Transverse colon (tissue), 4 donors: ENCODE data around the gene HOXA10. TPM values are rescaled to one million over a fixed set of nuclear protein-coding genes. Genes with fewer than 3 reads are reported as not detected.

Source experiments
- DNase-seq: peaks from one replicate; pipeline ENCODE4 v3.0.0-alpha.2; 2019
- H3K27ac ChIP-seq, 4 donors: fragments of 200-600 bp; sonication (generic); 2 replicates each; pipeline ENCODE4 v1.5.1; 2016 to 2018; ENCODE audit warnings: inconsistent platforms in 4 of 4
- H3K27me3 ChIP-seq: fragments of 200-600 bp; sonication (generic); 2 replicates; pipeline ENCODE4 v1.5.1; 2017; ENCODE audit warnings: inconsistent platforms
- H3K36me3 ChIP-seq, 4 donors: fragments of 200-600 bp; sonication (generic); 2 replicates each; pipeline ENCODE4 v1.5.1; 2017 to 2019; ENCODE audit warnings: inconsistent platforms in 4 of 4
- H3K4me1 ChIP-seq, 4 donors: fragments of 200-600 bp; sonication (generic); 2 replicates each; pipeline ENCODE4 v1.5.1; 2017 to 2020; ENCODE audit warnings: inconsistent platforms in 4 of 4
- H3K4me3 ChIP-seq, 4 donors: fragments of 200-600 bp; sonication (generic); 1 replicate in 1 of 4; 2 replicates in 3 of 4; pipeline versions ENCODE4 v1.5.1 to v1.6.1; 2017 to 2019; ENCODE audit warnings: inconsistent platforms in 4 of 4
- H3K9me3 ChIP-seq, 2 donors: fragments of 200-600 bp; sonication (generic); 2 replicates each; pipeline ENCODE4 v1.5.1; 2017 to 2019; ENCODE audit warnings: inconsistent platforms in 2 of 2
- CTCF ChIP-seq, 5 experiments: fragments of 200-600 bp in 3 of 5; fragments of 450-650 bp in 2 of 5; sonication (generic) in 3 of 5; IDR thresholded peaks; 1 replicate in 2 of 5; 2 replicates in 3 of 5; pipeline ENCODE4 v1.5.1; 2016 to 2017; ENCODE audit warnings: antibody characterized with exemption in 5 of 5, inconsistent platforms in 3 of 5, mild to moderate bottlenecking in 2 of 5, moderate library complexity in 1 of 5
- EP300 ChIP-seq: sonication (generic); formaldehyde crosslinking; IDR thresholded peaks from one replicate; pipeline ENCODE4 v1.6.1; 2017; ENCODE audit warnings: antibody characterized with exemption, low read depth
- POLR2A ChIP-seq: fragments of 450-650 bp; IDR thresholded peaks from one replicate; pipeline ENCODE4 v1.6.1; 2016; ENCODE audit warnings: antibody characterized with exemption, mild to moderate bottlenecking, moderate library complexity
- POLR2AphosphoS5 ChIP-seq, 3 donors: sonication (generic); formaldehyde crosslinking; IDR thresholded peaks; one replicate each; pipeline ENCODE4 v1.6.1; 2016; ENCODE audit warnings: antibody characterized with exemption in 3 of 3
- WGBS, 2 donors: methylation state at CpG; one replicate each; pipeline ENCODE4 v1.1.5; 2018; ENCODE audit warnings: low coverage in 1 of 2; 5-methylcytosine and 5-hydroxymethylcytosine counted together
- in situ Hi-C, 4 donors: fragments of 200-750 bp; cut with MboI; loops; one replicate each; pipeline versions ENCODE4 v1.15.0 to v1.15.1; 2017; ENCODE audit warnings: low sequenced_read_pairs in 3 of 4, low pct_ligation_motif_present in 1 of 4, low pct_unique_long_range_greater_than_20kb in 1 of 4
- intact Hi-C: fragments of 100-400 bp; cut with DNase I; formaldehyde crosslinking; loops from one replicate; pipeline ENCODE4 v1.15.1; 2023; ENCODE audit warnings: low total_unique reads
- total RNA-seq, 4 donors: library from RNA; depleted of rRNA; stranded (reverse); fragments of >200 nt; gene quantifications; one replicate each; pipeline ENCODE4 v1.1.0, GENCODE V29; 2016

HOXA10 gene
- total RNA-seq, 4 donors from 2014 or later = 19.8 to 68.9 (median 36.4) TPM

GRCh38 chr7:27212497-27213432 is 38.6 kb upstream of the HOXA10 start:
- Histone ChIP-seq H3K27me3 (peaks cover 72% of the 10 kb centered on the region), H3K4me1 (peaks cover 0 to 53% (median 30%) of the 10 kb centered on the region in 4 donors), H3K27ac (no peak overlapping the region), H3K4me3 (peak overlapping the region in 1 of 4 donors; percentile 3), H3K36me3 (no peaks in the 10 kb centered on the region), H3K9me3 (no peaks in the 10 kb centered on the region)
- TF ChIP-seq POLR2A = no peak
- WGBS, 2 donors = 39 to 56% methylated on average over 18 to 52 of the region's 52 CpGs
- DNase-seq = no peak
- in situ Hi-C loops = loop anchor here (10.0 to 25.0 kb wide), 6 partner anchors 375 to 800 kb away; no protein-coding TSS in a partner anchor
- intact Hi-C loops = no loop called here

- in situ Hi-C loops (loop anchor here (10.0 to 25.0 kb wide), 6 partner anchors 376 to 801 kb away; no protein-coding TSS in a partner anchor), intact Hi-C loops (no loop called here)
- no peak for TF ChIP-seq POLR2A
- TF ChIP-seq CTCF (IDR thresholded peaks at IDR 0.05) = no peak
- no peak for TF ChIP-seq POLR2AphosphoS5 (IDR thresholded peaks at IDR 0.05)
- TF ChIP-seq EP300 = no peak
- H3K4me3 ChIP-seq = no peak overlapping the region
- no peaks in the 10 kb centered on the region for H3K9me3 ChIP-seq
- peak overlapping the region in 1 of 4 donors; percentile 95 for H3K27ac ChIP-seq
- 63 to 86% methylated on average over 1 to 3 of the region's 3 CpGs for whole genome bisulfite sequencing, 2 donors
- H3K36me3 ChIP-seq = no peaks in the 10 kb centered on the region
- H3K27me3 ChIP-seq = peaks cover 82% of the 10 kb centered on the region
- no peak for DNase-seq
- H3K4me1 ChIP-seq = peaks cover 0 to 59% (median 33%) of the 10 kb centered on the region in 4 donors
Observed at GRCh38 chr7:27211764-27212204, 37.7 kb upstream of the HOXA10 start.

GRCh38 chr7:27211084-27211446 is 36.9 kb upstream of the HOXA10 start:
- no peak for DNase-seq
- no peaks in the 10 kb centered on the region for H3K9me3 ChIP-seq
- H3K27ac ChIP-seq = peak overlapping the region; percentile 75 to 95 (median 79)
- peak overlapping the region in 1 of 4 donors; percentile 45 for H3K4me3 ChIP-seq
- WGBS, 2 donors = 100% methylated on average over 1 of the region's 1 CpG; no CpG with 5 or more reads in 1 of the 2 donors
- no peaks in the 10 kb centered on the region for H3K36me3 ChIP-seq
- peaks cover 0 to 59% (median 34%) of the 10 kb centered on the region in 4 donors for H3K4me1 ChIP-seq
- in situ Hi-C loops (loop anchor here (10.0 to 25.0 kb wide), 6 partner anchors 376 to 801 kb away; no protein-coding TSS in a partner anchor), intact Hi-C loops (no loop called here)
- H3K27me3 ChIP-seq = peaks cover 89% of the 10 kb centered on the region
- no peak for TF ChIP-seq POLR2A
- no peak for TF ChIP-seq POLR2AphosphoS5 (IDR thresholded peaks at IDR 0.05)
- TF ChIP-seq EP300 = no peak
- no peak for TF ChIP-seq CTCF (IDR thresholded peaks at IDR 0.05)

GRCh38 chr7:27210441-27211083 is 36.4 kb upstream of the HOXA10 start:
- TF ChIP-seq POLR2A (peak; percentile 55), CTCF (IDR thresholded peaks at IDR 0.05) (peak; percentile 77 to 97 (median 88)), POLR2AphosphoS5 (IDR thresholded peaks at IDR 0.05) (peak in 2 of 3 donors; percentile 12 to 32), EP300 (no peak)
- peaks cover 94% of the 10 kb centered on the region for H3K27me3 ChIP-seq
- 11% methylated on average over 32 of the region's 32 CpGs; no CpG with 5 or more reads in 1 of the 2 donors for WGBS, 2 donors
- H3K4me1 ChIP-seq = peaks cover 0 to 60% (median 36%) of the 10 kb centered on the region in 4 donors
- H3K36me3 ChIP-seq = no peaks in the 10 kb centered on the region
- H3K27ac ChIP-seq = peak overlapping the region; percentile 75 to 95 (median 79)
- intact Hi-C loops (no loop called here), in situ Hi-C loops (loop anchor here (10.0 to 25.0 kb wide), 6 partner anchors 377 to 802 kb away; no protein-coding TSS in a partner anchor)
- peak; percentile 82 for DNase-seq
- H3K9me3 ChIP-seq = no peaks in the 10 kb centered on the region
- H3K4me3 ChIP-seq = peak overlapping the region in 3 of 4 donors; percentile 16 to 45 (median 23)
